ENCODE measurements around the gene KSR2. TPM values are rescaled to one million over a fixed set of nuclear protein-coding genes. Genes with fewer than 3 reads are reported as not detected.
A peak's percentile ranks its signal among the peaks of the same experiment; 100 is the strongest.

The KSR2 gene
- total RNA-seq, 1 experiment from 2014 or later, result 0.24 TPM

GRCh38 chr12:117530796-117531195, 438.0 kb downstream of the KSR2 start:
- DNase-seq (ENCODE audit: low read depth), result no peak

- DNase-seq (ENCODE audit: low read depth), result peak; percentile 34
Observed at GRCh38 chr12:117528538-117528937, 440.3 kb downstream of the KSR2 start.

GRCh38 chr12:117527479-117527855, 441.3 kb downstream of the KSR2 start:
- DNase-seq (ENCODE audit: low read depth), result no peak

GRCh38 chr12:117526757-117527478, 441.9 kb downstream of the KSR2 start:
- no peak for DNase-seq (ENCODE audit: low read depth)

- DNase-seq (ENCODE audit: low read depth), result no peak
Observed at GRCh38 chr12:117525766-117526165, 443.0 kb downstream of the KSR2 start.

- no peak for DNase-seq (ENCODE audit: low read depth)
Observed at GRCh38 chr12:117524806-117525205, 444.0 kb downstream of the KSR2 start.

- DNase-seq (ENCODE audit: low read depth), result no peak
Observed at GRCh38 chr12:117523971-117524370, 444.8 kb downstream of the KSR2 start.

GRCh38 chr12:117522559-117522958, 446.2 kb downstream of the KSR2 start:
- DNase-seq (ENCODE audit: low read depth), result peak; percentile 78

GRCh38 chr12:117521867-117522266, 446.9 kb downstream of the KSR2 start:
- DNase-seq (ENCODE audit: low read depth), result no peak

GRCh38 chr12:117521346-117521745, 447.4 kb downstream of the KSR2 start:
- no peak for DNase-seq (ENCODE audit: low read depth)

GRCh38 chr12:117518594-117519270, 450.1 kb downstream of the KSR2 start:
- DNase-seq (ENCODE audit: low read depth), result peak; percentile 58

- DNase-seq (ENCODE audit: low read depth), result no peak
Observed at GRCh38 chr12:117517219-117517739, 451.5 kb downstream of the KSR2 start.

- DNase-seq (ENCODE audit: low read depth), result no peak
Observed at GRCh38 chr12:117516034-117516433, 452.8 kb downstream of the KSR2 start.

GRCh38 chr12:117514016-117514415, 454.8 kb downstream of the KSR2 start:
- DNase-seq (ENCODE audit: low read depth), result no peak

- no peak for DNase-seq (ENCODE audit: low read depth)
Observed at GRCh38 chr12:117513353-117513752, 455.4 kb downstream of the KSR2 start.

GRCh38 chr12:117508468-117508867, 460.3 kb downstream of the KSR2 start:
- no peak for DNase-seq (ENCODE audit: low read depth)

GRCh38 chr12:117507548-117507947, 461.2 kb downstream of the KSR2 start:
- no peak for DNase-seq (ENCODE audit: low read depth)

- no peak for DNase-seq (ENCODE audit: low read depth)
Observed at GRCh38 chr12:117506333-117506732, 462.5 kb downstream of the KSR2 start.

GRCh38 chr12:117502633-117503032, 466.2 kb downstream of the KSR2 start:
- no peak for DNase-seq (ENCODE audit: low read depth)

GRCh38 chr12:117502233-117502632, 466.6 kb downstream of the KSR2 start:
- DNase-seq (ENCODE audit: low read depth), result no peak

- DNase-seq (ENCODE audit: low read depth), result peak; percentile 35
Observed at GRCh38 chr12:117501076-117501869, 467.5 kb downstream of the KSR2 start.

GRCh38 chr12:117499759-117500485, 468.9 kb downstream of the KSR2 start:
- DNase-seq (ENCODE audit: low read depth), result no peak

Measured in RPMI7951 (cell line).